ENCODE results near the gene RTKN2. TPM values are rescaled to one million over a fixed set of nuclear protein-coding genes. Genes with fewer than 3 reads are reported as not detected.
A peak's percentile ranks its signal among the peaks of the same experiment; 100 is the strongest.

RTKN2 gene, protein sequence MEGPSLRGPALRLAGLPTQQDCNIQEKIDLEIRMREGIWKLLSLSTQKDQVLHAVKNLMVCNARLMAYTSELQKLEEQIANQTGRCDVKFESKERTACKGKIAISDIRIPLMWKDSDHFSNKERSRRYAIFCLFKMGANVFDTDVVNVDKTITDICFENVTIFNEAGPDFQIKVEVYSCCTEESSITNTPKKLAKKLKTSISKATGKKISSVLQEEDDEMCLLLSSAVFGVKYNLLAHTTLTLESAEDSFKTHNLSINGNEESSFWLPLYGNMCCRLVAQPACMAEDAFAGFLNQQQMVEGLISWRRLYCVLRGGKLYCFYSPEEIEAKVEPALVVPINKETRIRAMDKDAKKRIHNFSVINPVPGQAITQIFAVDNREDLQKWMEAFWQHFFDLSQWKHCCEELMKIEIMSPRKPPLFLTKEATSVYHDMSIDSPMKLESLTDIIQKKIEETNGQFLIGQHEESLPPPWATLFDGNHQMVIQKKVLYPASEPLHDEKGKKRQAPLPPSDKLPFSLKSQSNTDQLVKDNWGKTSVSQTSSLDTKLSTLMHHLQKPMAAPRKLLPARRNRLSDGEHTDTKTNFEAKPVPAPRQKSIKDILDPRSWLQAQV
- total RNA-seq = 1 to 10 TPM in 2 of 4 donors, under 1 TPM in 1, not detected in 1; 0.49 to 1.6 (median 1.2) TPM

DNA sequence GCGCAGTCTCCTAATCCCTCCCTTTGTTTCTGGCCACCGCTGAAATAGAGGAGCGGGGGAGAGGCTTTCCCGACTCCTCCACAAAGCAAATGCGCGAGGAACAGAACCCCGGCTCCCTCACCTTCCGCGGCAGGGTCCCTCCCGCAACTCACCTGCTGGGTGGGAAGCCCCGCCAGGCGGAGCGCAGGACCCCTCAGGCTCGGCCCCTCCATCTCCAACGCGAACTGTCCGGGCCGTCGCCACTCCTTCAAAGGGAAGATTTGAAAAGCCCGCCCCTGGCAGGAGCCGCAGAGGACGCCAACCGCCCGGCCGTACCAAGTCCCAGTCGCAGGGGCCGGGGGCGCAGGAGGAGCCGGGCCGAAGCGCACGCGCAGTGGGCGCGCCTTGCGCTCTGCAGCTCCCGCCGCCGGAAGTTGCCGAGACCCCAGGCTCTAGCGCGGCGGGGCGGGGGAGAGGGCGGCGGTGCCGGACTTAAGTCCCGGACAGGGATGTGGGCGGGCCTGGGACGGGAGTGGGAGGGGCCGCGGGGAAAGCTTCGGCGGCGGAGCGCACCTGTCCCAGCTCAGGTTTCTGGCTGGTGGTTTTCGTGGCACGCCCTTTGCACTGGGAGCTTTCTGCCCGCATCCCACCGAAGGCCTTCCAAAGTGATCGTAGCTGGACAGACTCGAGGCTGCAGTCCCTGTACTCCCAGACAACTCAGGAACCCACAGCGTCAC lies at the start of gene RTKN2:
RTKN2 (minus strand) TSS at position 446 of the 716 bp plus-strand sequence; CDS start at position 212, 234 bp downstream.
- Histone ChIP-seq H3K9me3 (no peaks in the 10 kb centered on the region), H3K27ac (peak within 1 kb of the TSS in 1 of 3 donors; percentile 9), H3K4me3 (replicated peaks in 1 of 3) (peak within 1 kb of the TSS; percentile 28 to 57 (median 48)), H3K4me1 (peaks cover 7 to 11% of the 10 kb centered on the region in 2 donors), H3K27me3 (no peaks in the 10 kb centered on the region), H3K36me3 (no peaks in the 10 kb centered on the region)
- WGBS, 2 donors = 0 to 4% methylated on average over 16 to 21 of the region's 63 CpGs
- peak in 1 of 2 donors; percentile 70 for TF ChIP-seq POLR2A (IDR thresholded peaks at IDR 0.05)
- TF ChIP-seq, protein P1, sequence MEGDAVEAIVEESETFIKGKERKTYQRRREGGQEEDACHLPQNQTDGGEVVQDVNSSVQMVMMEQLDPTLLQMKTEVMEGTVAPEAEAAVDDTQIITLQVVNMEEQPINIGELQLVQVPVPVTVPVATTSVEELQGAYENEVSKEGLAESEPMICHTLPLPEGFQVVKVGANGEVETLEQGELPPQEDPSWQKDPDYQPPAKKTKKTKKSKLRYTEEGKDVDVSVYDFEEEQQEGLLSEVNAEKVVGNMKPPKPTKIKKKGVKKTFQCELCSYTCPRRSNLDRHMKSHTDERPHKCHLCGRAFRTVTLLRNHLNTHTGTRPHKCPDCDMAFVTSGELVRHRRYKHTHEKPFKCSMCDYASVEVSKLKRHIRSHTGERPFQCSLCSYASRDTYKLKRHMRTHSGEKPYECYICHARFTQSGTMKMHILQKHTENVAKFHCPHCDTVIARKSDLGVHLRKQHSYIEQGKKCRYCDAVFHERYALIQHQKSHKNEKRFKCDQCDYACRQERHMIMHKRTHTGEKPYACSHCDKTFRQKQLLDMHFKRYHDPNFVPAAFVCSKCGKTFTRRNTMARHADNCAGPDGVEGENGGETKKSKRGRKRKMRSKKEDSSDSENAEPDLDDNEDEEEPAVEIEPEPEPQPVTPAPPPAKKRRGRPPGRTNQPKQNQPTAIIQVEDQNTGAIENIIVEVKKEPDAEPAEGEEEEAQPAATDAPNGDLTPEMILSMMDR (IDR thresholded peaks at IDR 0.05) = no peak
- intact Hi-C loops (cut with DNase I) = no loop called here
- peak; percentile 87 to 89 for DNase-seq

DNA sequence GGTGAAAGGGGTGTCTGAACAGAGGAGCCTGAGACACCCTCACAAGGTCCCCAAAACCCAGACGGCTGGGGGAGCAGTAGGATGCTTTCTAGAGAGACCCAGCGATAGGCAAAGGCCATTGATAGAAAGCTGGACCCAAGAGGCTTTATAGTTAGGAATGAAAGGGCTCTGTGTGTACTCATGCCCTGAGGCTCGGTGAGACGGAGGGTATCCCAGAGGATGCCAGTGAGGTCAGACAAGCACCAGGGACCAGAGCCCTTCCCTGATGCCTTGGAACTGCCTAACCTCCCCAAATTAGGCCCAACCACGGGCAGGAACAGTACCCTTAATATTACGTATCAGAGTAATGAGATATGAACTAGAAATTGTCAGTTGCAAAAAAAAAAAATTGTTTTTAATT lies 48.6 kb upstream of the RTKN2 start:
- no peak for TF ChIP-seq POLR2A (IDR thresholded peaks at IDR 0.05)
- TF ChIP-seq, protein P1 (IDR thresholded peaks at IDR 0.05) = no peak
- Histone ChIP-seq H3K4me1 (no peaks in the 10 kb centered on the region), H3K27ac (no peak overlapping the region), H3K4me3 (replicated peaks in 1 of 3) (no peak overlapping the region), H3K36me3 (no peaks in the 10 kb centered on the region), H3K9me3 (no peaks in the 10 kb centered on the region), H3K27me3 (no peaks in the 10 kb centered on the region)
- intact Hi-C loops (cut with DNase I) = no loop called here
- 85 to 88% methylated on average over 6 of the region's 6 CpGs for WGBS, 2 donors
- no peak for DNase-seq

GRCh38 chr10:62309254-62309653 lies 40.6 kb upstream of the RTKN2 start:
- H3K4me3 ChIP-seq (replicated peaks in 1 of 3) = no peak overlapping the region
- no peaks in the 10 kb centered on the region for H3K36me3 ChIP-seq
- H3K27ac ChIP-seq = peak overlapping the region in 1 of 3 donors; percentile 66
- H3K4me1 ChIP-seq = peaks cover 29% of the 10 kb centered on the region in 2 donors
- H3K9me3 ChIP-seq = no peaks in the 10 kb centered on the region
- TF ChIP-seq, protein P1 (IDR thresholded peaks at IDR 0.05) = no peak
- TF ChIP-seq POLR2A (IDR thresholded peaks at IDR 0.05) = no peak
- no peak for DNase-seq
- WGBS, 2 donors = 92 to 95% methylated on average over 2 of the region's 2 CpGs
- H3K27me3 ChIP-seq = no peaks in the 10 kb centered on the region
- intact Hi-C loops (cut with DNase I) = no loop called here

- Histone ChIP-seq H3K9me3 (no peaks in the 10 kb centered on the region), H3K27ac (peak overlapping the region in 1 of 3 donors; percentile 66), H3K36me3 (no peaks in the 10 kb centered on the region), H3K4me1 (peaks cover 29% of the 10 kb centered on the region in 2 donors), H3K27me3 (no peaks in the 10 kb centered on the region), H3K4me3 (replicated peaks in 1 of 3) (no peak overlapping the region)
- intact Hi-C loops (cut with DNase I) = no loop called here
- TF ChIP-seq POLR2A (IDR thresholded peaks at IDR 0.05) = no peak
- TF ChIP-seq, protein P1 (IDR thresholded peaks at IDR 0.05) = no peak
- no peak for DNase-seq
Observed at GRCh38 chr10:62308101-62308500, 39.5 kb upstream of the RTKN2 start.
